SK-N-MC (cell line): ENCODE measurements around the gene ST6GALNAC3.

Source experiments
- FOXP2 ChIP-seq: optimal IDR thresholded peaks from 2 replicates; pipeline ENCODE3; 2011; ENCODE audit warnings: mild to moderate bottlenecking, moderate library complexity; ENCODE audit not compliant: insufficient read depth; ENCODE audit errors: extremely low read length, control extremely low read depth
- POLR2AphosphoS5 ChIP-seq: IDR thresholded peaks from 2 replicates; pipeline ENCODE4 v1.6.1; 2012; ENCODE audit warnings: mild to moderate bottlenecking, low read depth, low read length, borderline replicate concordance

DNA sequence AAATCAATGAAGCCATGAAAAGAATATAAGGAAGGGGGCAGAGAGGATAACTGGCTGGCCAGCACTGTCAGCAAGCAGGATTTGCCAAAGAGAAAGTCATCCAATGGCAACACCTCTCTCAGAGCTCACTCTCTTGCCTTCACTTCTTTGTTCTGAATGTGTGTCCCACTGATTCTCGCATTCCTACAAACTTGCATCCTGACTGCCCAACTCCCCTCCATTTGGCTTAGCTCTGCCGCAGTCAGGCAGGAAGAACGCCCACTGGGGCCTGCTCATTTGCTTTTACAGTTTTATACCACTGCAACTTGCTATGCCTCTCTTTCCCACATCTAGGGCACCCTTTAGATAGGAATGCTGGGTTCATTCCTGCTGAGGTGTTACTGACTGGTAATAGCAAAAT lies 428.6 kb downstream of the ST6GALNAC3 start:
- TF ChIP-seq POLR2AphosphoS5 (no peak), FOXP2 (no peak)
